ENCODE data around the gene NFATC2. TPM values are rescaled to one million over a fixed set of nuclear protein-coding genes. Genes with fewer than 3 reads are reported as not detected.

The NFATC2 gene
- total and polyA plus RNA-seq, 2 of the 4 experiments (the other 2 are of a cell fraction), result 0.18 to 0.38 TPM

DNA sequence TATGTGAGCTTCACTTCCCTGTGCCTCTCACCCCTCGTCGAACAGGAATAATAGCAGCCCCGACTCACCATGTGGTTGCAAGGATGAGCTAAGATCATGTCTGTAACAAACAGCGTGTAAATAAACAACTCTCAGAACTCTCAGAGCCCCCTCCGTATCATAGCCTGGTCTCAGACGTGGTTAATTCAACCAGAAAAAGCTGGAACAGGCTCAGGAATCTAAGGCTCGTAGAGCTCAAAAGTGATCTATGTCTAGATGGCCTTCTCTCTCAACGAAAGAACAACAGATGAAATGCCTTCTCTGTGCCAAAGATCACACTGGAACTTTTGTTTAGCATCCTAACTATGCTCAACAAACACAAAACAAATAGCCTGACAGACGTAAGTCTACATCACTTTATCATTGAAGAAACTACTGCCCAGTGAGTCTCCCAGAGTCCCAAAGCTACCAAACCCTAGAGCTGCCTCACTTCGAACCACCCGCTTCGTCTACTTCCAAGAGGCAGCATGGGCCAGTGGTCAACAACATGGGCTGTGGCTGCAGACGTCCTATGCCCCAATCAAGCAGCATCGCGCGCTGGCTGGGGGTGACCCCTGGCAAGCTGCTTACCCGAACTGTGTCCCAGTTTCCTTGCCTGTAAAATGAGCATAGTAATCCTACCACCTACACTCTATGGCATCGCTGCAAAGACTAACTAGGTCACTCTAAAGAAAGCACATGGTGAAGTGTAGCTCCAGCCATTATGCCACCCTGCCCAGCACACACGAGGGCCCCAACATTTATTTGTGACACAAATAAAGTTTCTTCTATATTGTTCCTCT is 35.1 kb downstream of the NFATC2 start:
- intact Hi-C loops (cut with micrococcal nuclease) (no loop called here), in situ Hi-C loops (cut with MboI; ENCODE audit: low sequenced_read_pairs) (no loop called here), dilution Hi-C loops (cut with HindIII; ENCODE audit: low sequenced_read_pairs, unreplicated experiment) (no loop called here)
- no peak overlapping the region for H3K9ac ChIP-seq (ENCODE audit: low read depth, low read length)
- no peak overlapping the region for H3K27ac ChIP-seq (ENCODE audit: insufficient read depth, low read length)
- H3K4me2 ChIP-seq (ENCODE audit: low read depth, low read length), result no peak overlapping the region
- BruUV-seq (replicated peaks), result no TSS peak
- CTCF ChIA-PET, result no interaction called here
- no peaks in the 10 kb centered on the region for H3K27me3 ChIP-seq (ENCODE audit: control insufficient read depth, insufficient read depth, low read length)
- H4K20me1 ChIP-seq (ENCODE audit: insufficient read depth, low read length), result no peaks in the 10 kb centered on the region
- no peaks in the 10 kb centered on the region for H3K9me3 ChIP-seq (ENCODE audit: control insufficient read depth, insufficient read depth, low read length)
- ATAC-seq (ENCODE audit: low read depth) (peak; percentile 37), DNase-seq (no peak)
- H3K4ac ChIP-seq (ENCODE audit: low read depth, low read length), result no peak overlapping the region
- no peaks in the 10 kb centered on the region; the same call in 1 of the 2 replicates for H3K4me1 ChIP-seq (ENCODE audit: control insufficient read depth, insufficient read depth, low read length)
- H3K4me3 ChIP-seq (ENCODE audit: insufficient read depth, low read depth, low read length), result no peak overlapping the region
- peak overlapping the region; percentile 12; the same call in 1 of the 2 replicates for H3K23ac ChIP-seq (ENCODE audit: low read depth, low read length)
- H4K91ac ChIP-seq (ENCODE audit: insufficient read depth, low read depth, low read length), result no peak overlapping the region
- H3K36me3 ChIP-seq (ENCODE audit: control insufficient read depth, insufficient read depth, low read length), result no peaks in the 10 kb centered on the region
- no peak overlapping the region for H4K5ac ChIP-seq (ENCODE audit: low read depth, low read length)
- TF ChIP-seq FOS (IDR thresholded peaks at IDR 0.05; ENCODE audit: low read depth, low read length) (no peak), RAD21 (IDR thresholded peaks at IDR 0.05; ENCODE audit: low read length) (no peak), MAFK (IDR thresholded peaks at IDR 0.05; ENCODE audit: low read depth, low read length) (no peak)
- H2AK9ac ChIP-seq (replicated peaks; ENCODE audit: low read depth, low read length, poor library complexity), result no peak overlapping the region
- no peak overlapping the region for H2BK15ac ChIP-seq (ENCODE audit: low read depth, low read length)
- no peak overlapping the region for H3K14ac ChIP-seq (replicated peaks; ENCODE audit: low read depth, low read length)
- H3K18ac ChIP-seq (ENCODE audit: low read depth, low read length), result no peak overlapping the region
- H3K9me1 ChIP-seq (ENCODE audit: insufficient read depth, low read length), result peaks cover 6% of the 10 kb centered on the region
- no peak overlapping the region for H2AFZ ChIP-seq (replicated peaks; ENCODE audit: low read length, poor library complexity)
- no peak overlapping the region for H3K56ac ChIP-seq (ENCODE audit: extremely low read depth, insufficient read depth, low read length)
- H2BK5ac ChIP-seq (ENCODE audit: low read depth, low read length, poor library complexity, severe bottlenecking), result no peak overlapping the region
- H2BK20ac ChIP-seq (ENCODE audit: low read depth, low read length), result peak overlapping the region; percentile 1; the same call in 1 of the 2 replicates
- WGBS, 2 experiments (ENCODE audit: extremely low coverage in 2 of 2, insufficient read length in 1 of 2), result 80% methylated on average over 8 of the region's 19 CpGs; no CpG with 5 or more reads in 1 of the 2 experiments
- POLR2A ChIA-PET (ENCODE audit: unreplicated experiment), result no interaction called here
- no peak overlapping the region for H2BK120ac ChIP-seq (ENCODE audit: low read depth, low read length)
- no peak overlapping the region for H2AK5ac ChIP-seq (ENCODE audit: low read depth, low read length)
- H3K79me1 ChIP-seq (ENCODE audit: low read depth in 1 of 2, low read length in 2 of 2), result no peaks in the 10 kb centered on the region
- no peak overlapping the region for H4K8ac ChIP-seq (ENCODE audit: low read depth in 2 of 2, low read length in 2 of 2)

Data from IMR-90 (cell line).